HG02763 (cell line): ENCODE results near the gene TPRX2.
"Not testable (repeated sequence)": the region's sequence is repeated elsewhere in the genome, so short reads cannot be mapped to it uniquely, and the experiment has no call there.

ENCODE experiments used
- ATAC-seq: cut with Tn5 transposase; IDR thresholded peaks from one replicate; pipeline ENCODE4 v1.9.1; 2021; ENCODE audit warnings: mild to moderate bottlenecking, moderate library complexity; ENCODE audit not compliant: unreplicated experiment

The TPRX2 gene

DNA sequence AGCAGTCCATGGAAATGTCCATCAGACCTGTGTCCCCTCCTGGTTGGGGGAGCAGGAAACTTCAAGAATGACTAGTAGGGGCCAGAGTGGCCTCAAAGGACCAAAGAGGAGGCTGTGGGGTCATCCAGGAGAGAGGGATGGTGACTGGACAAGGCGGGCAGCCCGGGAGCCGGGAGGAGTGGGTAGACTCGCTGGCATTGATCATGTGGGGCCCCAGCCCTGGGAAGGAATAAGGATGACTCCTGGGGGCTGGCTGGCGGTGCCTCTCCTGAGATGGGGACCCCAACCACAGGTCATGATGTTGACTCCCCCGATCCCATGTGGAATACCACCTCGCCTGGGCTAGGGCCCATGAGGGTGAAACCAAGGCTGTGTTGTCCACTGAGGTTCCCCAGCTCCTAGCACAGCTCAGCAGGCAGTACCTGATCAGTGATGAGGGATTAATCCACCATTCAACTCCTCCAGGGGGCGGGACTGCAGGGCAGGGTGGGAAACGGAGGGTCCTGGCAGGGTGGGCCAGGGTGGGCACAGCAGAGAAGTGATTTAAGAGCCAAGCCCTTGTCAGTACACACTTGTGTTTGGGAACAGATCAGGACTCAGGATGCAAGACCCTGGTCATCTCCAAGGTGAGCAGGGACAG, at the start of gene TPRX2:
TSS of gene TPRX2 (plus strand) at position 590 of the 640 bp plus-strand sequence. CDS start at position 602, 12 bp downstream.
- ATAC-seq = not testable (repeated sequence)

DNA sequence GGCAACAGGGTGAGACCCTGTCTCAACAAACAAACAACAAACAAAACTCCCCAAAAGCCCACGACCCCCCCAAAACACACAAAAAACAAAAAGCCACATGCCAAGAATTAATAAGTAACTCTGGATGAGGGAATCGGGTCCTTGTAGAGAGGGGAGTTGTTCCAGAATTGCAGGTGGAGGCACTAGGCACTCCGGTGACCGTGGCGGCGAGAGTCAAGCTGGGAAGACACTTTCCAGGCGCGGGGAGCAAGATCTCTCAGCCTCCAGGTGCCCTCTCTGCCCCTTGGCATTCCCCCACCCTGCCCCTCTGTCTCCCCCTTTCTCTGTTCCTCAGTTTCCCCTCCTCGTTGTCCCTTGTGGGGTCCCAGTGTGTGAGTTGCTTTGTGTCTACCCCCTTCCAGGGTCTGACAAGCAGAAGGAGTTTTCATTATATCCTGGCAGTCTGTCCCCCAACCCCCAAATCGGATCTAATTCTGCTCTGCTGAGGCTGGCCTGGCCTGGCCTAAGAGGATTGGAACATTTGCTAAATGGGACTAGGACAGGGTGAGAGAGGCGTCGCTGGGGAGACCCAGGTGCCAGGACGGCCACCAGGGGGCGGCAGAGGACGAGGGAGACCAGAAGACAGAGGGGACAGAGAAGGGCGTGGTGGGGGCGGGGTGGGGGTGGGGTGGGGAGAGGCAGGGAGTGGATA, 45.6 kb upstream of the TPRX2 start:
- ATAC-seq = no peak

GRCh38 chr19:47813995-47814328, 45.1 kb upstream of the TPRX2 start:
- ATAC-seq = no peak

- ATAC-seq = not testable (repeated sequence)
These were observed 42.8 kb upstream of the TPRX2 start for GRCh38 chr19:47816270-47816669.

- ATAC-seq = not testable (repeated sequence)
These were observed 40.8 kb upstream of the TPRX2 start for GRCh38 chr19:47818221-47818620.

GRCh38 chr19:47819858-47820257, 39.2 kb upstream of the TPRX2 start:
- ATAC-seq = no peak

DNA sequence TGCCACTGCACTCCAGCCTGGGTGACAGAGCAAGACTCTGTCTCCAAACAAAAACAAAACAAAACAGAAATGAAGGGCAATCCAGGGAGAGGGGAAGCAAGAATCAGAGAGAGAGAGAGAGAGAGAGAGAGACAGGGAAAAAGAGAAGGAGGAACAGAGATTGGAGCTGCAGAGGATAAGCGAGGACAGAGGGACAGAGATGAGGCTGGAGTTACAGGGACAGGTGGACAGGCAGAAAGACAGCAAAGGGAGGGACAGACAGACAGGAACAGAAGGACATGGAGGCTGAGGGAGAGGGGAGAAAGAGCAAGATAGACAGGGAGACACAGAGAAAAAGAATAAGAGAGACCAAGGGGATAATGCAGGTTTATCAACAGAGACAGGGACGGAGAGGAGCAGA, 38.6 kb upstream of the TPRX2 start:
- ATAC-seq = no peak

DNA sequence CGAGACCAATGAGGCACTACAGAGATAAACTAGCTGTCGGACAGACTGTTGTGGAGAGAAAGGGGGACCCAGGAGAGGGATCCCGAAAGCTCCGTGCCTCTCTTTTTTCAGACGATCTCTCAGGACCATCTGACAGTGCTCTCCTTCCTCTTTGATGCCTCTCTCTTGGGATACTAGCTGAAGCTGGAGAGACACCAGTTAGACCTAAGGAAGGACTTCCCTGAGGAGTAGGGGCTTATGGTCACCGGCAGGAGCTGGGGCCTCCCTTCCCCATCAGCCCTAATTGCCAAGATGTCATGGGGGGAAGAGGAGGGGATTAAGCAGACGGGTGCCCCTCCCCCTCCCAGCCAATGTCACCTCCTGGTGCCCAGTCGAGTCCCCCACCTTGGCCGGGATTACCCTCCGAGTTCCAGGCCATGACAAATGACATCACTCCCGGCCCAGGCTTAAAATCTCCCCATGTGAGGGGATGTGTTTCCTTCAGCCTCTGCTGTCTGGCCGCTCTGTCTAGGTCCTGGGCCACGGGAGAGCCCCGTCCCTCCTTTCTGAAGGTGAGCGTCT, 37.5 kb upstream of the TPRX2 start, which contains the start of gene CRX:
TSS of gene CRX (plus strand) at position 478 of the 561 bp plus-strand sequence. CDS start 12,507 bp downstream, outside the sequence.
- no peak for ATAC-seq

DNA sequence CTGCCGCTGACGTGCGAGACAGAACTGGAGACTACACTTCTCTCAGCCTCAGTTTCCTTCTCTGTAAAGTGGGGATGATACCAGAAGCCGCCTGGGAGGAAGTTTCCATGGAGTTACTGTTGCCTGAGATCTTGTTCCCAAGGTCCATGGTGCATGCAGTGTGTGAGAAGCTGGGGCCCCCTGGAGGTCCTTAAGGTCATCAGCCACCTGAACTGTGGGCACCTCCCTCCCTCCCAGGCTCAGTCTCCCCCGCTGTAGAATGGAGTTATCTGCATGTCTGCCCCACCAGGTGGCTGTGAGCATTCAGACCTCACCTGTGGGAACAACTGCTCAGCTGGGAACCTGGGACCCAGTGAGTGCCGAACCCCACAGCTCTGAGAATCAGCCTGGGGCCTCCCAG, 34.6 kb upstream of the TPRX2 start:
- no peak for ATAC-seq

GRCh38 chr19:47826800-47827199, 32.2 kb upstream of the TPRX2 start:
- no peak for ATAC-seq

DNA sequence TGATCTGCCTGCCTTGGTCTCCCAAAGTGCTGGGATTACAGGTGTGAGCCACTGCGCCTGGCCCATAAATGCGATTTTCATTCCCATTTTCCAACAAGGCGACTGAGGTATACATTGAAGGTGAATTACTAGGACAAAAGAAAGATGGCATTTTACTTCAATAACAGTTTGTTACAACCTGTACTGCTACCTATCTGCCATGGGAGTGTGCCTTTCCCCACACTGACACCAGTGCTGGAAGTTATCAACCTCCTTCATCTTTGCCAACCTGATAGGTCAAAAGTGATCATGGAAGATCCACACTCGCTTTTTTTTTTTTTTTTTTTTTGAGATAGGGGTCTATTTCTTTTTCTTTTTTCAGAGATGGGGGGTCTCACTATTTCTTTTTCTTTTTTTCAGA, 26.3 kb upstream of the TPRX2 start:
- no peak for ATAC-seq

- no peak for ATAC-seq
These were observed 23.0 kb upstream of the TPRX2 start for GRCh38 chr19:47836038-47836437.

DNA sequence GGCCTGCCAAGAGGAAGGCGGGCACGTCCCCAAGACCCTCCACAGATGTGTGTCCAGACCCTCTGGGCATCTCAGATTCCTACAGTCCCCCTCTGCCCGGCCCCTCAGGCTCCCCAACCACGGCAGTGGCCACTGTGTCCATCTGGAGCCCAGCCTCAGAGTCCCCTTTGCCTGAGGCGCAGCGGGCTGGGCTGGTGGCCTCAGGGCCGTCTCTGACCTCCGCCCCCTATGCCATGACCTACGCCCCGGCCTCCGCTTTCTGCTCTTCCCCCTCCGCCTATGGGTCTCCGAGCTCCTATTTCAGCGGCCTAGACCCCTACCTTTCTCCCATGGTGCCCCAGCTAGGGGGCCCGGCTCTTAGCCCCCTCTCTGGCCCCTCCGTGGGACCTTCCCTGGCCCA, 19.6 kb upstream of the TPRX2 start:
- ATAC-seq = no peak

- ATAC-seq = no peak
These were observed 19.1 kb upstream of the TPRX2 start for GRCh38 chr19:47839913-47840312.

DNA sequence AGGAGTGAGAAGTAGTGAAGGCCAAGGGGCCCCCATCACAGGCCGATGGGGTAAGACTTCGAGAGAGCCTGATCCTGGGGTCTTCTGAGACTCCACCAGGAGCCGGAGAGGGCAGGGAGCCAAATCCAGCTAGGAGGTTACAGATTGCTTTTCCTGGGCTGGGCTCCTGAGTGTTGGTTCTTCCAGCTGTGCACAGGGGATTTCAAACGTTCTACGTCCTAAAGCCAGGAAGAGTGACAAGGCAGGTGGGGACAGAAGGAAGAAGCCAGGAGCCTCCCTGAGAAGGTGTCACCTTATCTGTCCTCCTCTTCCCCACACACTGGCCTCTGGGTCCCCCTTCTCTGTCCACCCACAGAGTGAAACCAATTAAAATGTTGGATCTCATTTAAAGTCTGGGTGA, 16.1 kb upstream of the TPRX2 start:
- ATAC-seq = no peak

GRCh38 chr19:47848425-47848822, 10.6 kb upstream of the TPRX2 start:
- ATAC-seq = no peak

DNA sequence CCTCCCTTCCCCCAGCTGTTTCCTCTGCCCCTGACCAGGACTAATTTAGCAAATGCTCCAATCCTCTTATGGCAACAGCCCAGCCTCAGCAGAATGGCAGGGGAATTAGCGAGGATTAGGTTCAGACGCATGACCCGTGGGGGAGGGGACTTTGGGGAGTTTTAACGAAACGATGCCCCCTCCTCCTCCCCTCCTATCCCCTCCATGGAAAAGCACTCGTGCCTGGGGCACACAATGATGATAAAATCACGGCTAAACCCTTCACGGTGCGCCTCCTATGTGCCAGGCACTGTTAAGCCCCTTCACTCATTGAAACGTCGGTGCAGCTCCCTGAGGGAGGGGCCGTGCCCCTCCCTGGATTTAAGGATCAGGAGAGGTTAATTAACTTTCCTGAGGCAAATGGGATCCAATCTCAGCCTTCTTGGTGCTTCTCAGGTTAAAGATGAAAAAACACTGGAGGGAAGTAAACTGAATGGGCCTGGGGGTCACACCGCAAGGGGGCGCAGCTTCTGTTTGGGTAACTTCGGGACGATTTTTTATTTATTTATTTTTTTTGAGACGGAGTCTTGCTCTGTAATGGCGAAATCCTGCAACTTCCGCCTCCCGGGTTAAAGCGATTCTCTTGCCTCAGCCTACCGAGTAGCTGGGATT, 10.1 kb upstream of the TPRX2 start:
- ATAC-seq = no peak

- ATAC-seq = no peak
These were observed 6.0 kb upstream of the TPRX2 start for GRCh38 chr19:47853003-47853402.

DNA sequence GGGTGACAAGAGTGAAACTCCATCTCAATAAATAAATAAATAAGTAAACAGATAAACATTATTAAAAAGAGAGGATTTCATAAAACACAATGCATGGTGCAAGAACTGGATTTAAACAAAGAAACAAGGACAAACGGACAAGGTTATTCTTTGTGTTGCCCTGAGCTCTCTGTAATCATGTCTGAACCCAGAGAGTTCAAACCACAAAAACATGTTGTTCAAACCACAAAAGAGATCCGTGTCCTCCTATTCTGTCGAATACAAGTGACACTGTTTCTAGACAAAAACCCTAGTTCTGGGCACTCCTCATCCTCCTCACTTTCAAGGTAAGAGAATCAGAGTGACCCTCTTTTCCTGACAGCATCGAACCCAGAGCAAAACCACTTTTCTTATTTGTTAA, 4.6 kb upstream of the TPRX2 start:
- ATAC-seq = no peak

DNA sequence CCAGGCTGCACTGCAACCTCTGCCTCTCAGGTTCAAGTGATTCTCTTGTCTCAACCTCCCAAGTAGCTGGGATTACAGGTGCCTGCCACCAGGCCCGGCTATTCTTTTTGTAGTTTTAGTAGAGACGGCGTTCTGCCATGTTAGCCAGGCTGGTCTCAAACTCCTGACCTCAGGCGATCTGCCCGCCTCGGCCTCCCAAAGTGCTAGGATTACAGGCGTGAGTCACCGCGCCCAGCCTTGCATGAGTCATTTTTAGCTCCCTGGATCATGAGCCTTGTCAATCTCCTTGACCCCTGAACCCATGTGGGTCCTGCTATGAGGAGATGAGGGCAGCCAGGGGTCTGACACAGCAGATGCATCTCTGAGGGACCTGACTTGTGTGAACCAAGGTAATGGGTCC, 804 bp upstream of the TPRX2 start:
- ATAC-seq = not testable (repeated sequence)

DNA sequence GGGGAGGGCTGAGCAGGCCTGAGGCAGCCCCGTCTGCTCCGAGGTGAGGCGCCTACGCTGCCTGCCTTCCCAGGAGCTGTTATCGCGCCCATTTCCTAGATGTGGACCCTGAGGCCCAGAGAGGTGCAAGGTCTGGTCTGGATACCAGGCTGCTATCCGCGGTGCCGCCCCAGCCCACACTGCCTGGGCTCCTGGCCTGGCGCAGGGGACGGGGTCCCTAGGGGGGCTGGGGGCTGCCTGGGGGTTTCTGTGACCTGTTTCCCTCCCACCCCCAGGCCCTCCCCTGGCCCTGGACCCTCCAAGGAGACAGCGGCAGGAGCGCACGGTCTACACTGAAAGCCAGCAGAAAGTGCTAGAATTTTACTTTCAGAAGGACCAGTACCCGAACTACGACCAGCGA, 803 bp downstream of the TPRX2 start:
- ATAC-seq = not testable (repeated sequence)
